ENCODE results near the gene KRT85. TPM values are rescaled to one million over a fixed set of nuclear protein-coding genes. Genes with fewer than 3 reads are reported as not detected.

The KRT85 gene
- total and polyA plus RNA-seq, 12 donors = not detected

DNA sequence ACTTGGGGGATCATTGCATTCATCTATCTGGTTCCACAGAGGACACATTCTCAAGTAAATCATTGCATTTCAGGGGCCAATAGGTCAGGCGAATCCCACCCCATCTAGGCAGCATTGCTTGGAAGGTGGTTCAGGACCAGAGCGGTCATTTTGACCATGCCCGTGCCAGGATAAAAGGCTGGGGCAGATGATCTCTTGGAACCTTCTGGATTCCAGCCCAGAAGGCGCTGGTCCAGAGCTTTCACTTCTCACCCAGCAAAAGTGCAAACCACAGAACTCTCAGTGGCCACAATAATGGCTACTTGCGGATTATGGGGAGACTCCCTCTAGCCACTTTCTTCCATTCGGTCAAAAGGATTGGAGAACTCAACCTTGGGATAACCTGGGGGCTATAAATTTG is 595 bp upstream of the KRT85 start:
- Histone ChIP-seq H3K4me1 (replicated peaks in 1 of 2) (no peaks in the 10 kb centered on the region), H3K4me3 (no peak overlapping the region), H3K27me3 (no peaks in the 10 kb centered on the region), H3K36me3 (replicated peaks in 1 of 2) (no peaks in the 10 kb centered on the region), H3K9me3 (replicated peaks in 1 of 3) (no peaks in the 10 kb centered on the region), H3K27ac (no peak overlapping the region)
- no peak for DNase-seq
- intact Hi-C loops (cut with DNase I) = loop anchor here in 1 of 2 donors (5.0 kb wide), 1 partner anchor 504 kb away; no protein-coding TSS in a partner anchor
- TF ChIP-seq CTCF (IDR thresholded peaks at IDR 0.05) (no peak), POLR2A (IDR thresholded peaks at IDR 0.05) (no peak)
- WGBS, 4 donors = 72 to 79% (median 75%) methylated on average over 6 of the region's 6 CpGs

- Histone ChIP-seq H3K4me1 (replicated peaks in 1 of 2) (no peaks in the 10 kb centered on the region), H3K4me3 (no peak overlapping the region), H3K27ac (no peak overlapping the region), H3K27me3 (no peaks in the 10 kb centered on the region), H3K36me3 (replicated peaks in 1 of 2) (no peaks in the 10 kb centered on the region), H3K9me3 (replicated peaks in 1 of 3) (no peaks in the 10 kb centered on the region)
- intact Hi-C loops (cut with DNase I) = loop anchor here in 1 of 2 donors (5.0 kb wide), 1 partner anchor 507 kb away; no protein-coding TSS in a partner anchor
- DNase-seq = no peak
- 84 to 86% (median 86%) methylated on average over 14 of the region's 14 CpGs for WGBS, 4 donors
- no peak for TF ChIP-seq POLR2A (IDR thresholded peaks at IDR 0.05)
- no peak for TF ChIP-seq CTCF (IDR thresholded peaks at IDR 0.05)
These were observed 2.3 kb downstream of the KRT85 start for GRCh38 chr12:52364901-52365489.

- no peak for TF ChIP-seq CTCF (IDR thresholded peaks at IDR 0.05)
- no peak for TF ChIP-seq POLR2A (IDR thresholded peaks at IDR 0.05)
- 71 to 80% (median 78%) methylated on average over 3 to 7 of the region's 7 CpGs for WGBS, 4 donors
- no peak for DNase-seq
- Histone ChIP-seq H3K4me1 (replicated peaks in 1 of 2) (no peaks in the 10 kb centered on the region), H3K36me3 (replicated peaks in 1 of 2) (no peaks in the 10 kb centered on the region), H3K27me3 (no peaks in the 10 kb centered on the region), H3K4me3 (no peak overlapping the region), H3K9me3 (replicated peaks in 1 of 3) (no peaks in the 10 kb centered on the region), H3K27ac (no peak overlapping the region)
- intact Hi-C loops (cut with DNase I) = no loop called here
These were observed 3.2 kb downstream of the KRT85 start for GRCh38 chr12:52364061-52364460.

GRCh38 chr12:52363111-52363679 is 4.1 kb downstream of the KRT85 start:
- Histone ChIP-seq H3K27me3 (no peaks in the 10 kb centered on the region), H3K27ac (no peak overlapping the region), H3K4me3 (no peak overlapping the region), H3K4me1 (replicated peaks in 1 of 2) (no peaks in the 10 kb centered on the region), H3K9me3 (replicated peaks in 1 of 3) (no peaks in the 10 kb centered on the region), H3K36me3 (replicated peaks in 1 of 2) (no peaks in the 10 kb centered on the region)
- WGBS, 4 donors = 92 to 96% (median 94%) methylated on average over 5 to 12 of the region's 12 CpGs
- DNase-seq = no peak
- TF ChIP-seq CTCF (IDR thresholded peaks at IDR 0.05) (no peak), POLR2A (IDR thresholded peaks at IDR 0.05) (no peak)
- intact Hi-C loops (cut with DNase I) = no loop called here

Data from adrenal gland (tissue), 12 donors.